Vagina (tissue), 2 donors: ENCODE data around the gene TMEM108.

Experiments
- POLR2A ChIP-seq, 2 donors: fragments of 450-650 bp; IDR thresholded peaks; one replicate each; pipeline ENCODE4 v1.6.1; 2017; ENCODE audit warnings: antibody characterized with exemption in 2 of 2, mild to moderate bottlenecking in 2 of 2, moderate library complexity in 2 of 2
- POLR2AphosphoS5 ChIP-seq, 2 donors: sonication (generic); formaldehyde crosslinking; IDR thresholded peaks; one replicate each; pipeline ENCODE4 v1.9.0; 2017; ENCODE audit warnings: antibody characterized with exemption in 2 of 2, mild to moderate bottlenecking in 2 of 2, low read depth in 1 of 2; ENCODE audit not compliant: insufficient read depth in 1 of 2
- TF ChIP-seq, protein P1 (sequence below), 3 experiments: fragments of 450-650 bp in 2 of 3; fragments of 200-600 bp in 1 of 3; sonication (generic) in 1 of 3; IDR thresholded peaks; one replicate each; pipeline ENCODE4 v1.5.1; 2017 to 2019; ENCODE audit warnings: antibody characterized with exemption in 3 of 3, mild to moderate bottlenecking in 2 of 3, moderate library complexity in 2 of 3

GRCh38 chr3:133069556-133070286 lies 31.5 kb downstream of the TMEM108 start:
- TF ChIP-seq, protein P1, sequence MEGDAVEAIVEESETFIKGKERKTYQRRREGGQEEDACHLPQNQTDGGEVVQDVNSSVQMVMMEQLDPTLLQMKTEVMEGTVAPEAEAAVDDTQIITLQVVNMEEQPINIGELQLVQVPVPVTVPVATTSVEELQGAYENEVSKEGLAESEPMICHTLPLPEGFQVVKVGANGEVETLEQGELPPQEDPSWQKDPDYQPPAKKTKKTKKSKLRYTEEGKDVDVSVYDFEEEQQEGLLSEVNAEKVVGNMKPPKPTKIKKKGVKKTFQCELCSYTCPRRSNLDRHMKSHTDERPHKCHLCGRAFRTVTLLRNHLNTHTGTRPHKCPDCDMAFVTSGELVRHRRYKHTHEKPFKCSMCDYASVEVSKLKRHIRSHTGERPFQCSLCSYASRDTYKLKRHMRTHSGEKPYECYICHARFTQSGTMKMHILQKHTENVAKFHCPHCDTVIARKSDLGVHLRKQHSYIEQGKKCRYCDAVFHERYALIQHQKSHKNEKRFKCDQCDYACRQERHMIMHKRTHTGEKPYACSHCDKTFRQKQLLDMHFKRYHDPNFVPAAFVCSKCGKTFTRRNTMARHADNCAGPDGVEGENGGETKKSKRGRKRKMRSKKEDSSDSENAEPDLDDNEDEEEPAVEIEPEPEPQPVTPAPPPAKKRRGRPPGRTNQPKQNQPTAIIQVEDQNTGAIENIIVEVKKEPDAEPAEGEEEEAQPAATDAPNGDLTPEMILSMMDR (IDR thresholded peaks at IDR 0.05): no peak
- TF ChIP-seq POLR2A (IDR thresholded peaks at IDR 0.05) (no peak), POLR2AphosphoS5 (IDR thresholded peaks at IDR 0.05; ENCODE audit: insufficient read depth in 1 of 2, low read depth in 1 of 2) (no peak)
